Measurements from ENCODE around the gene THADA. TPM values are rescaled to one million over a fixed set of nuclear protein-coding genes. Genes with fewer than 3 reads are reported as not detected.

The THADA gene
- total RNA-seq, 2 experiments from 2014 or later, result 31.2 to 32.3 TPM

DNA sequence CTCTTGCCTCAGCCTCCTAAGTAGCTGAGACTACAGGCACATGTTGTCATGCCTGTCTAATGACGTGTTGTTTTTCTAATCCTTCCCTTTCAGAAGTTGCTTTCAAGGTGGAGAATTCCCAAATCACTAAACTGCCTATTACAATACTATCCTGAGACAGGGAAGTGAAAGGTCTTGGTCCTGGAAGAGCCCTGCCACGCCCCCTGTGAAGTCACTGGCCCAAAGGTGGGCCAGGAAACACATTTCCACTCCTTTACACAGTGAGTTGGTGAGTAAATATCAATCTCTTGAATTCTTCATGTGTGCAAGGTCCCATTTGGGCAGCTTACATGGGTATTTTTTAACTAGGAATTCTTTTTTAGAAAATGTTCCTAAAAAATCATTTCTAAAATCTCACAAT lies 150.1 kb downstream of the THADA start:
- Histone ChIP-seq H4K20me1 (ENCODE audit: insufficient read depth, low read length) (no peaks in the 10 kb centered on the region), H2AFZ (ENCODE audit: low read length) (no peak overlapping the region), H3K9me3 (ENCODE audit: low read length) (no peaks in the 10 kb centered on the region), H3K4me1 (ENCODE audit: insufficient read depth, low read length, poor library complexity, severe bottlenecking) (peaks cover 2% of the 10 kb centered on the region), H3K4me2 (ENCODE audit: low read length) (no peak overlapping the region), H3K79me2 (ENCODE audit: insufficient read depth, low read depth, low read length) (no peaks in the 10 kb centered on the region), H3K27ac (ENCODE audit: low read depth, low read length, poor library complexity, severe bottlenecking) (no peak overlapping the region), H3K36me3 (ENCODE audit: insufficient read depth, low read length) (no peaks in the 10 kb centered on the region; the same call in 1 of the 2 replicates), H3K4me3 (ENCODE audit: low read depth, low read length, poor library complexity, severe bottlenecking) (no peak overlapping the region), H3K9me2 (ENCODE audit: insufficient read depth, low read length) (no peaks in the 10 kb centered on the region)
- CTCF ChIA-PET (ENCODE audit: unreplicated experiment), result no interaction called here
- BruUV-seq (replicated peaks), result no TSS peak
- no peak for DNase-seq (ENCODE audit: low spot score)
- POLR2A ChIA-PET, result no interaction called here
- TF ChIP-seq, protein P1, sequence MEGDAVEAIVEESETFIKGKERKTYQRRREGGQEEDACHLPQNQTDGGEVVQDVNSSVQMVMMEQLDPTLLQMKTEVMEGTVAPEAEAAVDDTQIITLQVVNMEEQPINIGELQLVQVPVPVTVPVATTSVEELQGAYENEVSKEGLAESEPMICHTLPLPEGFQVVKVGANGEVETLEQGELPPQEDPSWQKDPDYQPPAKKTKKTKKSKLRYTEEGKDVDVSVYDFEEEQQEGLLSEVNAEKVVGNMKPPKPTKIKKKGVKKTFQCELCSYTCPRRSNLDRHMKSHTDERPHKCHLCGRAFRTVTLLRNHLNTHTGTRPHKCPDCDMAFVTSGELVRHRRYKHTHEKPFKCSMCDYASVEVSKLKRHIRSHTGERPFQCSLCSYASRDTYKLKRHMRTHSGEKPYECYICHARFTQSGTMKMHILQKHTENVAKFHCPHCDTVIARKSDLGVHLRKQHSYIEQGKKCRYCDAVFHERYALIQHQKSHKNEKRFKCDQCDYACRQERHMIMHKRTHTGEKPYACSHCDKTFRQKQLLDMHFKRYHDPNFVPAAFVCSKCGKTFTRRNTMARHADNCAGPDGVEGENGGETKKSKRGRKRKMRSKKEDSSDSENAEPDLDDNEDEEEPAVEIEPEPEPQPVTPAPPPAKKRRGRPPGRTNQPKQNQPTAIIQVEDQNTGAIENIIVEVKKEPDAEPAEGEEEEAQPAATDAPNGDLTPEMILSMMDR (conservative IDR thresholded peaks at IDR 0.05; ENCODE audit: low read length), result no peak
- TF ChIP-seq EZH2phosphoT487 (IDR thresholded peaks at IDR 0.05; ENCODE audit: borderline replicate concordance, low read depth, low read length), result no peak
- intact Hi-C loops (cut with micrococcal nuclease; ENCODE audit: unreplicated experiment), result no loop called here

DNA sequence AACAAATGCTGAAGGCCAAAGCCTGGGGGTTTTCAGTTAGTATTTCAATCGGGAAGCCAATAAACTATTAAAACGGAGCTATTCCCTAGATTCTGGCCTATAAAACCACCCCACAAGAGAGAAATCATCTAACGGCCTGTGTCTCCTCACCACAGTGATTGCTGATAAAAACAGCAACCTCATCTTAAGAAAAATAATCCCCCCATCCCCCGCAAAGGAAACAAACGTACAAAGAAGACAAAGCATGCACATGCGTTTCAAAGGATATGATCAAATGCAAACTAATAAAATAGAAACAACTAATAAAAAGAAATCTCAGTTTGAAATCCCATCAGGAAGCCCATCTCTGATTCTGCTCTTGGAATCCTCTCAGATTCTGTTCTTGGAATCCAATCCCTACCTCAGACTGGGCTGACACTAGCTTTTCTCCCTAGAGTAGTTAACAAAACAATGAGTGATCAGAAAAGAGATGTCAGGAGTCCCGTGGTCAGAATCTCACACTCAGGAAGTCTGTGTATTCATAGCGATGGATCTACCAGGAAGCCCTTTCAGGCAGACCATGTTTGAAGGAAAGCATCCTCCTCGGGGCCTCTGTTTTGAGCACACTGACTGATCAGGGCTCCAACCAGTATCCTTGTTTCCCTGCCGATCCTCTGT lies 150.7 kb downstream of the THADA start:
- ChIA-PET POLR2A (interaction anchor here (1.1 to 1.2 kb wide), 2 partner anchors 23 to 253 kb away, joined by 3 read pairs; no protein-coding TSS in a partner anchor), CTCF (ENCODE audit: unreplicated experiment) (no interaction called here)
- TF ChIP-seq EZH2phosphoT487 (IDR thresholded peaks at IDR 0.05; ENCODE audit: borderline replicate concordance, low read depth, low read length), result no peak
- TF ChIP-seq, protein P1 (conservative IDR thresholded peaks at IDR 0.05; ENCODE audit: low read length), result no peak

DNA sequence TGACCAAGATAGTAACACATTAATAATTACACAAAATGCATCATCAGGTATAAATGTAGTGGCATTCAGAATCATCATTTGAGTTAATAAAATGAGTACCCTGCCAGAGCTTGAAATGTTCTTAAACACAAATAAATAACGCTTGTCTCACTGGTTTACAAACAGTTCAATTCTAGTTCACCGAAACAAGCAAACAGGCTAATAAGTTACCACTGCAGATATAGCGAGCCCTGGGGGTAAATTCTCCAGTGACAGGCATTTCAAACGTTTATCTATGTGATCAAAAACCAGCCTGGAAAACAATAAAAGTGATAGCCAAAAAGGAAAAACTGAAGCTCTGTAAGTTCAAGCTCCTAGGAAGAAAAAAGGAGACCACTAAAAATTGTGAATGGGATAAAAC lies 152.6 kb downstream of the THADA start:
- no peak overlapping the region for H3K4me3 ChIP-seq (ENCODE audit: low read depth, low read length, poor library complexity, severe bottlenecking)
- no peaks in the 10 kb centered on the region for H3K79me2 ChIP-seq (ENCODE audit: insufficient read depth, low read depth, low read length)
- no peaks in the 10 kb centered on the region for H4K20me1 ChIP-seq (ENCODE audit: insufficient read depth, low read length)
- no peak overlapping the region for H3K4me2 ChIP-seq (ENCODE audit: low read length)
- no peaks in the 10 kb centered on the region for H3K9me2 ChIP-seq (ENCODE audit: insufficient read depth, low read length)
- no TSS peak for BruUV-seq (replicated peaks)
- intact Hi-C loops (cut with micrococcal nuclease; ENCODE audit: unreplicated experiment), result no loop called here
- no peak for DNase-seq (ENCODE audit: low spot score)
- no peaks in the 10 kb centered on the region for H3K4me1 ChIP-seq (ENCODE audit: insufficient read depth, low read length, poor library complexity, severe bottlenecking)
- H2AFZ ChIP-seq (ENCODE audit: low read length), result no peak overlapping the region
- CTCF ChIA-PET (ENCODE audit: unreplicated experiment), result no interaction called here
- no peak overlapping the region for H3K27ac ChIP-seq (ENCODE audit: low read depth, low read length, poor library complexity, severe bottlenecking)
- TF ChIP-seq EZH2phosphoT487 (IDR thresholded peaks at IDR 0.05; ENCODE audit: borderline replicate concordance, low read depth, low read length), result no peak
- no peaks in the 10 kb centered on the region; the same call in 1 of the 2 replicates for H3K36me3 ChIP-seq (ENCODE audit: insufficient read depth, low read length)
- POLR2A ChIA-PET, result interaction anchor here (2.0 kb wide), 1 partner anchor 18 kb away, joined by 5 read pairs; no protein-coding TSS in a partner anchor
- no peaks in the 10 kb centered on the region for H3K9me3 ChIP-seq (ENCODE audit: low read length)

More for the DNA sequence above, 150.7 kb downstream of the THADA start:
- Histone ChIP-seq H3K4me1 (ENCODE audit: insufficient read depth, low read length, poor library complexity, severe bottlenecking) (no peaks in the 10 kb centered on the region), H3K9me2 (ENCODE audit: insufficient read depth, low read length) (no peaks in the 10 kb centered on the region), H3K4me3 (ENCODE audit: low read depth, low read length, poor library complexity, severe bottlenecking) (no peak overlapping the region), H3K27ac (ENCODE audit: low read depth, low read length, poor library complexity, severe bottlenecking) (no peak overlapping the region), H3K79me2 (ENCODE audit: insufficient read depth, low read depth, low read length) (no peaks in the 10 kb centered on the region), H3K36me3 (ENCODE audit: insufficient read depth, low read length) (no peaks in the 10 kb centered on the region; the same call in 1 of the 2 replicates), H2AFZ (ENCODE audit: low read length) (no peak overlapping the region), H4K20me1 (ENCODE audit: insufficient read depth, low read length) (no peaks in the 10 kb centered on the region), H3K9me3 (ENCODE audit: low read length) (no peaks in the 10 kb centered on the region), H3K4me2 (ENCODE audit: low read length) (no peak overlapping the region)
- intact Hi-C loops (cut with micrococcal nuclease; ENCODE audit: unreplicated experiment), result no loop called here
- no peak for DNase-seq (ENCODE audit: low spot score)
- no TSS peak for BruUV-seq (replicated peaks)

Measured in OCI-LY7 (cell line).